HG02840 (cell line): ENCODE results near the gene SIGLECL1.

Experiments
- ATAC-seq: cut with Tn5 transposase; IDR thresholded peaks from one replicate; pipeline ENCODE4 v1.9.1; 2021; ENCODE audit warnings: mild to moderate bottlenecking, moderate library complexity, moderate number of reproducible peaks; ENCODE audit not compliant: unreplicated experiment, low FRiP score

The SIGLECL1 gene

DNA sequence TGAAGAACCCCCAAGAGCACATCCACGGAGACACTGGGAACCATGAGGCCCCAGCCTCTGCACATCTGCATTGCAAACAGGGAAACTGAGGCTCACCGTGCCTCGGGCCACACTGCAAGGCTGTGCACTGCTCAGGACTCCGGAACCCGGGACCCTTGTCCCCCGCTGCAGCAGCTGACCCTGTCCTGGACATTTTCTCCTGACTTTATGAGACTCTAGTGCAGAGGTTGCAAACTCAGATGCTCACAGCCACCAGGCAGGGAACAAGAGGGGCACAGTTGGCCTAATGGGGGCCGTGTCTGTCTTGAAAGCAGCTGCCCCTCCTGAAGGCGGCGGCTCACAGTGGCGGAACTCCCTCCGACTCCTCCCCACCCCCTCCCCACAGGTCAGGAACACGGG is 44.1 kb downstream of the SIGLECL1 start:
- no peak for ATAC-seq

DNA sequence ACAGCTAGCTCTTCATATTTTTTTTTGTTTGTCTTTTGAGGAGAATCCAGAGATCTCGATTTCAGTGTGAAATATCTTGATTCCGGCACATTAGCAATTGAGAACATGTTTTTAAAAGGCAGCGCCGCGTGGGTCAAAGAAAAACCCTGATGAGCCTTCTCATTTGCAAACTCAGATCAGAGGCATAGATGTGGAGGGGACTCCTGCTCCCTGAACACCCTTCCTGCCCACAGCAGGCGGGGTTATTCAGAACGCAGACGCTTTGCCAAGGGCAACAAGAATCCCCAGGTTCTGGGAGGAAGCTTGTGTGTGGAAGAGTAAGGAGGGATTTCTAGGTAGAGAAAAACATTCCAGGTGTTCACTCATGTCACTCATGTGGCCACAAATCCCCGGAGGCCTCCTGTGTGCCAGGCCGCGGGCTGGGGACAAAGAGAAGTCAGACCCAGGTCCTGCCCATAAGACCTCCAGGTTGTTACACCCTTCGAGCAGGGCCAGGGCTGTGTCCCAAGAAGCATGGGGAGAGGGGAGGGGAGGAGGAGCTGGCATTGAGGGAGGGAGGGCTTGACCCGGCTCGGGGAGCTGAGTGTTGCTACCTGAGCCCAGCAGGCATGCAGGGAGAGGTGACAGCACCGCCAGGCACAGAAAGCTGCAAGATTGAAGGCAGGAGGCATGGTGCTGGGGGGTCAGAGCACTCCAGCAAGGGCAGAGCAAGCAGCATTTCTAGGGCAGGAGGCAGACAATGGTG is 44.7 kb downstream of the SIGLECL1 start:
- no peak for ATAC-seq

GRCh38 chr19:51296336-51297093 is 45.6 kb downstream of the SIGLECL1 start:
- no peak for ATAC-seq

- ATAC-seq, result no peak
Measured at GRCh38 chr19:51297406-51297805, 46.5 kb downstream of the SIGLECL1 start.

GRCh38 chr19:51301266-51301665 is 50.4 kb downstream of the SIGLECL1 start:
- ATAC-seq, result no peak

- ATAC-seq, result no peak
Measured at GRCh38 chr19:51305479-51305878, 54.6 kb downstream of the SIGLECL1 start.

- ATAC-seq, result no peak
Measured at GRCh38 chr19:51311351-51312257, 60.7 kb downstream of the SIGLECL1 start, which contains the start of gene IGLON5. Gene IGLON5, plus strand, starts transcription at chr19:51311644. Its CDS starts 204 bp downstream, at chr19:51311848.

GRCh38 chr19:51316688-51317087 is 65.8 kb downstream of the SIGLECL1 start:
- ATAC-seq, result no peak

DNA sequence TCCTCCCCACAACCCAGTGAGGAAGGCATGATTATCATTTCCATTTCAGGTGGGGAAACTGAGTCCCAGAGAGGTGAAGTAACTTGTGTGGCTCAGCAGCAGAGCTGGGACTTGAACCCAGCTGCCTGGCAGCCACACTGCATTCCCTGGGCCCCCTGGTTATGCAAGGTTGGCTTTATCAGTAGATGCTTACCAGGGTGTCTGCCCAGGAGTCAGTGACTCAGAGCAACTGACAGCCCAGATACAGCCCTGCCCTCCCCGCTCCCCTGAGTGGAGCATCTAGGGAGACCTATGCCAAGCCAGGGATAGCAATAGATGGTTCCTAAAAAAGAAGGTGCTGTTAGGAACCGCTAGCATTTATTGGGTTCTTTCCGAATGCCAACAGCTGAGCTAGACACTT is 66.5 kb downstream of the SIGLECL1 start:
- no peak for ATAC-seq

- ATAC-seq, result no peak
Measured at GRCh38 chr19:51317968-51318367, 67.1 kb downstream of the SIGLECL1 start.
